K562 (cell line): ENCODE measurements around the gene PPP2R2B. TPM values are rescaled to one million over a fixed set of nuclear protein-coding genes. Genes with fewer than 3 reads are reported as not detected.

Source experiments
- BACH1 ChIP-seq: fragments of 200-800 bp; sonication (Bioruptor generic); IDR thresholded peaks from 2 replicates; pipeline ENCODE4 v1.6.1; 2016; ENCODE audit warnings: missing genetic modification characterization, missing compliant biosample characterization
- ETV5 ChIP-seq: sonication (generic); formaldehyde crosslinking; IDR thresholded peaks from 2 replicates; pipeline ENCODE4 v1.4.0; 2020; ENCODE audit warnings: low read depth, mild to moderate bottlenecking, missing genetic modification reagents
- PRMT5 ChIP-seq: sonication (generic); formaldehyde crosslinking; IDR thresholded peaks from 2 replicates; pipeline ENCODE4 v1.5.0; 2020; ENCODE audit warnings: missing genetic modification reagents
- RFX7 ChIP-seq: fragments of 250-450 bp; sonication (Bioruptor Pico); IDR thresholded peaks from 2 replicates; pipeline ENCODE4 v1.5.1; 2021; ENCODE audit warnings: mild to moderate bottlenecking
- YY1 ChIP-seq, 3 experiments: IDR thresholded peaks; 2 replicates each; pipeline ENCODE4 v1.6.1; 2011; ENCODE audit warnings: low read length in 2 of 3, mild to moderate bottlenecking in 2 of 3, moderate library complexity in 2 of 3, borderline replicate concordance in 1 of 3, control low read depth in 1 of 3, low read depth in 1 of 3; ENCODE audit not compliant: insufficient read depth in 3 of 3, insufficient replicate concordance in 2 of 3, control insufficient read depth in 1 of 3, insufficient read length in 1 of 3; ENCODE audit errors: extremely low read depth in 1 of 3
- ZNF644 ChIP-seq: fragments of 200-800 bp; sonication (Bioruptor generic); IDR thresholded peaks from 2 replicates; pipeline ENCODE4 v1.6.1; 2016; ENCODE audit warnings: low read depth, missing genetic modification characterization, missing compliant biosample characterization
- ZNF717 ChIP-seq: fragments of 250-450 bp; sonication (Bioruptor Pico); IDR thresholded peaks from 2 replicates; pipeline ENCODE4 v1.5.0; 2021
- ZNF764 ChIP-seq: fragments of 250-450 bp; sonication (Bioruptor Pico); IDR thresholded peaks from 2 replicates; pipeline ENCODE4 v1.4.0; 2020; ENCODE audit warnings: low read depth, mild to moderate bottlenecking, moderate library complexity
- polyA plus RNA-seq, 8 experiments: library from polyadenylated mRNA; depleted of rRNA in 4 of 8; stranded (reverse) in 5 of 8; unstranded in 3 of 8; fragments of >200 nt; fragmentation: Nextera tagmentation in 2 of 8; fragmentation: Illumina TruSeq in 1 of 8; extraction: Ambion mirVana in 2 of 8; extraction: Trizol in 1 of 8; gene quantifications; 2 replicates each; pipeline versions ENCODE4 v1.2.1 to v1.2.3, GENCODE V29; 2011 to 2014; ENCODE audit warnings: inconsistent platforms in 1 of 8, missing spikeins in 1 of 8
- total RNA-seq, 7 experiments: library from RNA; depleted of rRNA in 6 of 7; stranded (reverse); fragments of >200 nt in 6 of 7; fragmentation: Illumina TruSeq in 2 of 7; extraction: Trizol in 2 of 7; gene quantifications; 2 replicates each; pipeline versions ENCODE4 v1.2.1 to v1.2.3, GENCODE V29; 2011 to 2021; ENCODE audit warnings: low replicate concordance in 1 of 7
- TF ChIP-seq, protein P1 (sequence below): sonication (generic); formaldehyde crosslinking; IDR thresholded peaks from 2 replicates; pipeline ENCODE4 v1.8.1; 2023; ENCODE audit warnings: mild to moderate bottlenecking, missing genetic modification reagents, moderate library complexity
- TF ChIP-seq, protein P2 (sequence below): fragments of 450-650 bp; IDR thresholded peaks from 2 replicates; pipeline ENCODE4 v1.6.1; 2018; ENCODE audit not compliant: partially characterized antibody

PPP2R2B gene
- total and polyA plus RNA-seq, 9 of the 15 experiments (the other 6 are each of a cell fraction or from before 2014, with no cell fraction given): not detected

DNA sequence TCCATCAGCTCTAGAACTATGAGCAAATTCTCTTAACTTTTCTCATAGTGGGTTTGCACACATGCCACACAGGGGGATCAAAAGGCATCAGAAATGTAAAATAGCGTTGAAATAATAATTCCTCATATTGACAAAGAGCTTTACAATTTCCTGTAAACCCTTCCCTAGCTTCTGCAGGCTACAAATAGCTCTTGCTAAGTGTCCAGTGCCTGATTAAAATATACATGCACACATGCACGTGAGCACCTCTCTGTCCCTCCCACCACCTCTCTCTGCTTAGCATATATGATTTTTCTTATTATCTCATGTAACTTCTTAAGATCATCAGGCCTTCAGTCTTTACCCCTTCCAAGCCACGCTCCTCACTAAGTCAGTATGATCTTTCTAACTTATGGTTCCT, 13.7 kb upstream of the PPP2R2B start (continued):
- no peak for TF ChIP-seq ZNF764 (CRISPR knock-in tag)
- TF ChIP-seq PRMT5 (CRISPR knock-in tag): no peak
- TF ChIP-seq, protein P1, sequence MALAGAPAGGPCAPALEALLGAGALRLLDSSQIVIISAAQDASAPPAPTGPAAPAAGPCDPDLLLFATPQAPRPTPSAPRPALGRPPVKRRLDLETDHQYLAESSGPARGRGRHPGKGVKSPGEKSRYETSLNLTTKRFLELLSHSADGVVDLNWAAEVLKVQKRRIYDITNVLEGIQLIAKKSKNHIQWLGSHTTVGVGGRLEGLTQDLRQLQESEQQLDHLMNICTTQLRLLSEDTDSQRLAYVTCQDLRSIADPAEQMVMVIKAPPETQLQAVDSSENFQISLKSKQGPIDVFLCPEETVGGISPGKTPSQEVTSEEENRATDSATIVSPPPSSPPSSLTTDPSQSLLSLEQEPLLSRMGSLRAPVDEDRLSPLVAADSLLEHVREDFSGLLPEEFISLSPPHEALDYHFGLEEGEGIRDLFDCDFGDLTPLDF: no peak
- TF ChIP-seq, protein P2, sequence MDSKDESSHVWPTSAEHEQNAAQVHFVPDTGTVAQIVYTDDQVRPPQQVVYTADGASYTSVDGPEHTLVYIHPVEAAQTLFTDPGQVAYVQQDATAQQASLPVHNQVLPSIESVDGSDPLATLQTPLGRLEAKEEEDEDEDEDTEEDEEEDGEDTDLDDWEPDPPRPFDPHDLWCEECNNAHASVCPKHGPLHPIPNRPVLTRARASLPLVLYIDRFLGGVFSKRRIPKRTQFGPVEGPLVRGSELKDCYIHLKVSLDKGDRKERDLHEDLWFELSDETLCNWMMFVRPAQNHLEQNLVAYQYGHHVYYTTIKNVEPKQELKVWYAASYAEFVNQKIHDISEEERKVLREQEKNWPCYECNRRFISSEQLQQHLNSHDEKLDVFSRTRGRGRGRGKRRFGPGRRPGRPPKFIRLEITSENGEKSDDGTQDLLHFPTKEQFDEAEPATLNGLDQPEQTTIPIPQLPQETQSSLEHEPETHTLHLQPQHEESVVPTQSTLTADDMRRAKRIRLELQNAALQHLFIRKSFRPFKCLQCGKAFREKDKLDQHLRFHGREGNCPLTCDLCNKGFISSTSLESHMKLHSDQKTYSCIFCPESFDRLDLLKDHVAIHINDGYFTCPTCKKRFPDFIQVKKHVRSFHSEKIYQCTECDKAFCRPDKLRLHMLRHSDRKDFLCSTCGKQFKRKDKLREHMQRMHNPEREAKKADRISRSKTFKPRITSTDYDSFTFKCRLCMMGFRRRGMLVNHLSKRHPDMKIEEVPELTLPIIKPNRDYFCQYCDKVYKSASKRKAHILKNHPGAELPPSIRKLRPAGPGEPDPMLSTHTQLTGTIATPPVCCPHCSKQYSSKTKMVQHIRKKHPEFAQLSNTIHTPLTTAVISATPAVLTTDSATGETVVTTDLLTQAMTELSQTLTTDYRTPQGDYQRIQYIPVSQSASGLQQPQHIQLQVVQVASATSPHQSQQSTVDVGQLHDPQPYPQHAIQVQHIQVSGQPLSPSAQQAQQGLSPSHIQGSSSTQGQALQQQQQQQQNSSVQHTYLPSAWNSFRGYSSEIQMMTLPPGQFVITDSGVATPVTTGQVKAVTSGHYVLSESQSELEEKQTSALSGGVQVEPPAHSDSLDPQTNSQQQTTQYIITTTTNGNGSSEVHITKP: no peak
- TF ChIP-seq ETV5 (CRISPR knock-in tag): no peak
- no peak for TF ChIP-seq YY1 (IDR thresholded peaks at IDR 0.05; ENCODE audit: borderline replicate concordance in 1 of 3, control insufficient read depth in 1 of 3, extremely low read depth in 1 of 3, insufficient read depth in 3 of 3, insufficient read length in 1 of 3, insufficient replicate concordance in 2 of 3, low read depth in 1 of 3, low read length in 2 of 3)
- TF ChIP-seq BACH1 (tag): no peak
- TF ChIP-seq ZNF717 (CRISPR knock-in tag): no peak
- no peak for TF ChIP-seq ZNF644 (tag)
- TF ChIP-seq RFX7 (CRISPR knock-in tag): no peak
